Measurements from ENCODE around the gene COL6A1.

GRCh38 chr21:45950740-45951515 lies 30.6 kb upstream of the COL6A1 start:
- TF ChIP-seq CTCF (IDR thresholded peaks at IDR 0.05; ENCODE audit: low read depth, low read length) (no peak), EZH2phosphoT487 (IDR thresholded peaks at IDR 0.05; ENCODE audit: low read depth) (no peak)

Data from OCI-LY3 (cell line).